ENCODE measurements around the gene NRSN2. TPM values are rescaled to one million over a fixed set of nuclear protein-coding genes. Genes with fewer than 3 reads are reported as not detected.
A peak's percentile ranks its signal among the peaks of the same experiment; 100 is the strongest.

Gene NRSN2
- total RNA-seq, 1 experiment from 2014 or later: 44.9 TPM

DNA sequence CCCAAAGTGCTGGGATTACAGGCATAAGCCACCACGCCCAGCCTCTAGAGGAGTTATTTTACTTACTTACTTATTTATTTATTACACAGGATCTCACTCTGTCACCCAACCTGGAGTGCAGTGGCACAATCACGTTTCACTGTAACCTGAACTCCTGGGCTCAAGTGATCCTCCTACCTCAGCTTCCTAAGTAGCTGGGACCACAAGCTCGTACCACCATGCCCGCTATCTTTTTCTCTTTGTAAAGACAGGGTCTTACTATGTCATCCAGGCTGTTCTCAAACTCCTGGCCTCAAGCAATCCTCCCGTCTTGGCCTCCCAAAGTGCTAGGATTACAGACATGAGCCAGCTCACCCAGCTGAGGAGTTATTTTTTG, 32.0 kb downstream of the NRSN2 start:
- no TSS peak for BruUV-seq (replicated peaks)
- POLR2A ChIA-PET: no interaction called here
- CTCF ChIA-PET: no interaction called here
- intact Hi-C loops (cut with micrococcal nuclease; ENCODE audit: unreplicated experiment): no loop called here
- H3K4me1 ChIP-seq (ENCODE audit: control insufficient read depth, insufficient read depth, low read length): peaks cover 17% of the 10 kb centered on the region
- DNase-seq (ENCODE audit: low read depth, low spot score) (no peak), ATAC-seq (no peak)
- H3K4me3 ChIP-seq (ENCODE audit: low read depth in 2 of 2, low read length in 2 of 2): no peak overlapping the region
- H3K9me3 ChIP-seq (ENCODE audit: control insufficient read depth, insufficient read depth, low read depth, low read length): no peaks in the 10 kb centered on the region
- H3K36me3 ChIP-seq (ENCODE audit: control insufficient read depth, insufficient read depth, low read length): no peaks in the 10 kb centered on the region
- in situ Hi-C loops (cut with HindIII; ENCODE audit: low pct_unique_long_range_greater_than_20kb, low sequenced_read_pairs): no loop called here
- peak overlapping the region; percentile 78; the same call in 1 of the 2 replicates for H3K27ac ChIP-seq (ENCODE audit: low read length)
- no peak for TF ChIP-seq REST (IDR thresholded peaks at IDR 0.05; ENCODE audit: insufficient read depth in 1 of 2, low read depth in 2 of 2, low read length in 1 of 2)
- no peaks in the 10 kb centered on the region for H3K27me3 ChIP-seq (ENCODE audit: control insufficient read depth, insufficient read depth, low read length)

- POLR2A ChIA-PET: interaction anchor here (0.6 to 1.1 kb wide), 2 partner anchors 25 to 29 kb away, joined by 3 to 6 read pairs; no protein-coding TSS in a partner anchor
- BruUV-seq (replicated peaks): no TSS peak
- TF ChIP-seq CTCF (IDR thresholded peaks at IDR 0.05) (no peak), REST (IDR thresholded peaks at IDR 0.05; ENCODE audit: insufficient read depth in 1 of 2, low read depth in 2 of 2, low read length in 1 of 2) (no peak), POLR2AphosphoS5 (IDR thresholded peaks at IDR 0.05; ENCODE audit: low read depth, low read length) (peak; percentile 35; the same call in 1 of the 2 replicates), SIN3A (IDR thresholded peaks at IDR 0.05; ENCODE audit: borderline replicate concordance, insufficient read depth, low read depth, low read length) (0 out of 2 replicates have a peak, but pooled peaks have one; percentile 23), TCF7L2 (IDR thresholded peaks at IDR 0.05; ENCODE audit: low read depth, low read length) (no peak)
These were observed 34.1 kb downstream of the NRSN2 start for GRCh38 chr20:380763-381580.

More at GRCh38 chr20:380763-381580, 34.1 kb downstream of the NRSN2 start:
- peak overlapping the region; percentile 56 to 76 for H3K4me3 ChIP-seq (ENCODE audit: low read depth in 2 of 2, low read length in 2 of 2)
- H3K27me3 ChIP-seq (ENCODE audit: control insufficient read depth, insufficient read depth, low read length): no peaks in the 10 kb centered on the region
- peak overlapping the region; percentile 68 for H3K27ac ChIP-seq (ENCODE audit: low read length)
- CTCF ChIA-PET: interaction anchor here (0.6 to 0.7 kb wide), 2 partner anchors 21 to 56 kb away, joined by 3 to 6 read pairs; partner anchors contain the start of gene SOX12
- peaks cover 17% of the 10 kb centered on the region for H3K4me1 ChIP-seq (ENCODE audit: control insufficient read depth, insufficient read depth, low read length)
- peak; percentile 75 for ATAC-seq
- no peak for DNase-seq (ENCODE audit: low read depth, low spot score)
- in situ Hi-C loops (cut with HindIII; ENCODE audit: low pct_unique_long_range_greater_than_20kb, low sequenced_read_pairs) (no loop called here), intact Hi-C loops (cut with micrococcal nuclease; ENCODE audit: unreplicated experiment) (no loop called here)
- no peaks in the 10 kb centered on the region for H3K36me3 ChIP-seq (ENCODE audit: control insufficient read depth, insufficient read depth, low read length)
- no peaks in the 10 kb centered on the region for H3K9me3 ChIP-seq (ENCODE audit: control insufficient read depth, insufficient read depth, low read depth, low read length)
